Motor neuron (in vitro differentiated cells): ENCODE data around the gene PCDH12. TPM values are rescaled to one million over a fixed set of nuclear protein-coding genes. Genes with fewer than 3 reads are reported as not detected.

Source experiments
- ATAC-seq, 8 experiments: fragments of 200-7000 bp; cut with Tn5 transposase; replicated peaks in 6 of 8; 2 replicates each; pipeline ENCODE4 v1.8.0; 2021; ENCODE audit warnings: mild to moderate bottlenecking in 8 of 8, moderate library complexity in 8 of 8
- H3K27ac ChIP-seq, 2 donors: fragments of 250-450 bp; sonication (Bioruptor Pico); 2 replicates each; pipeline ENCODE4 v1.9.0; 2021; ENCODE audit warnings: antibody characterized with exemption in 2 of 2, mild to moderate bottlenecking in 2 of 2, moderate library complexity in 1 of 2
- H3K4me1 ChIP-seq, 2 donors: fragments of 250-450 bp; sonication (Bioruptor Pico); replicated peaks in 1 of 2; 2 replicates each; pipeline ENCODE4 v1.6.1; 2021; ENCODE audit warnings: antibody characterized with exemption in 2 of 2, mild to moderate bottlenecking in 2 of 2, moderate library complexity in 1 of 2
- H3K4me3 ChIP-seq, 5 donors: fragments of 250-450 bp; sonication (Bioruptor Pico); 2 replicates each; pipeline ENCODE4 v1.9.0; 2021; ENCODE audit warnings: antibody characterized with exemption in 5 of 5, mild to moderate bottlenecking in 5 of 5, moderate library complexity in 4 of 5
- WGBS, 10 experiments: fragments of 450-650 bp; shearing (Covaris generic); methylation state at CpG; one replicate each; pipeline ENCODE4 v1.0.0; 2022; 5-methylcytosine and 5-hydroxymethylcytosine counted together
- in situ Hi-C, 9 experiments: fragments of 400-800 bp; cut with MboI; loops; one replicate each; pipeline ENCODE4 v1.15.0; 2021; ENCODE audit warnings: low sequenced_read_pairs in 9 of 9, low pct_unique_long_range_greater_than_20kb in 2 of 9; ENCODE audit not compliant: unreplicated experiment in 9 of 9
- total RNA-seq, 8 experiments: library from RNA; unstranded; fragments of 300-600 nt; gene quantifications; 2 replicates each; pipeline versions ENCODE4 v1.2.3 to v1.2.4, GENCODE V29; 2022

PCDH12 gene
- total RNA-seq, 8 experiments from 2014 or later: 0.60 to 15.8 (median 0.93) TPM

DNA sequence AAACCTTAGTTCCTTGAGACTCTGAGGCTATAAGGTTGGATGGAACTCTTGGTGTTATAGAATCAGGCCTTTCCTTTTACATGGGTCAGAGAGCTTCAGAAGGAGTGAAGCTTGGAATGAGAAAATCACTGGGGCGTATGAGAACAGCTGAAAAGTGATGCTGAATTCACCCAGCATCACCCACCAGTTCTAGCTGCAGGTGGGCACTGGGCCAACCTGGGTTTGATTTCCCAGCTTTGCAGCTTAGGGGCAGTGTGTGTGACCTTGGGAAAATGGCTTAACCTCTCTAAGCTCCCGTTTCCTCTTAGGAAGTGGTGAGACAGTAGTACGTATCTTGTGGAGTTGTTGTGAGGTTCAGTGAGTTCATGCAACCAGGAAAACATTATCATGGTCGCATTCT, 10.7 kb downstream of the PCDH12 start:
- peaks cover 3 to 8% of the 10 kb centered on the region in 2 donors for H3K4me1 ChIP-seq
- in situ Hi-C loops: loop anchor here in 3 of 9 experiments (25.0 kb wide), 1 partner anchor 260 kb away; the partner anchor contains the start of gene ARAP3 (in 3 of the 3)
- WGBS, 10 experiments: 64 to 100% (median 83%) methylated on average over 1 to 3 of the region's 4 CpGs; no CpG with 5 or more reads in 3 of the 10 experiments
- H3K27ac ChIP-seq: no peak overlapping the region
- no peak overlapping the region for H3K4me3 ChIP-seq
- ATAC-seq: no peak

DNA sequence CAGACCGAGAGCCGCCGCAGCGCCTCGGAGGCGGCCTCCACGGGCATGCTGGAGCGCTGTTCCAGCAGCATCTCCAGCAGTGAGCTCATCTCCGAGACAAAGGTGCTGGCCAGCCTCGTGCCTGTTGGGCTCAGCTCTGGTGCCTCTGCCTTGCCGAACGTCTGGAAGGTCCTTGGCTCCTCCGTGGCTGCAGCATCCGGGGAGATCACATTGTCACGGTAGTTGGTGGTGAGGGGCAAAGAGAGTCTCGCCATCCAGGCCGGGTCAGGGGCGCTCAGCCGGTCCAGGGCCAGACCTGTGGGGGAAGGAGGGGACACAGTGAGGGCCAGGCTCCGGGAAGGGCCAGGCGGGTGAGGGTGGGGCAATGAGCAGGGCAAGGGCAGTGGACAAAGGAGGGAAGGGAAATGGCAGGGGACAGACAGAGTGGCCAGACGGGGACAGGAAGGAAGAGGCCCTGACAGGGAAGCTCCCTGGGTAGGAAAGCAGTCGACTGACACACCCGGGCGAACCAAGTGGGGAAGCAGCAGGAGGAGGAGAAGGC, 12.4 kb downstream of the PCDH12 start:
- peak; percentile 50 to 77 (median 70) for ATAC-seq
- in situ Hi-C loops: loop anchor here in 3 of 9 experiments (25.0 kb wide), 1 partner anchor 258 kb away; the partner anchor contains the start of gene ARAP3 (in 3 of the 3)
- no peak overlapping the region for H3K27ac ChIP-seq
- peaks cover 3 to 5% of the 10 kb centered on the region in 2 donors for H3K4me1 ChIP-seq
- 20 to 68% (median 57%) methylated on average over 1 to 10 of the region's 25 CpGs; no CpG with 5 or more reads in 4 of the 10 experiments for WGBS, 10 experiments
- no peak overlapping the region for H3K4me3 ChIP-seq

DNA sequence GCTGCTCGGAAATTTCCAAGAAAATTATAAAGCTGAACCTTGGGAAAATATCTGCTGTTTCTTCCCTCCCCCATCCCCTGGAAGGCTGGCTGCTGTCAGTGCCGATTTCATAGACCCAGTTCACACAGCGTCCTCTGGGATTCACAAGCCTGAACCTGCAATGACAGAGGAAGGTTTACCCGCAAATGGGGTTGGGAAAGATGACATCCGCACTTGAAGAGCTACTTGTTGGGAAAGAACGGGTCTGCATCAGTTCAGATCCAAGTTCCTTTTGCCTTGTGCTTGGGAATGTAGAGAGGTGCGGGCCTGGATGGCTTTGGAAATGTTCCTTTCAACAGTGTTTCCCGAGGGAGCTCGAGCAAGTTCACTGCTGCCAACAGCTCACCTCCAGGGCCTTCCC, 13.9 kb downstream of the PCDH12 start:
- no peak for ATAC-seq
- WGBS, 10 experiments: 73 to 100% (median 92%) methylated on average over 1 to 8 of the region's 9 CpGs; no CpG with 5 or more reads in 2 of the 10 experiments
- H3K4me3 ChIP-seq: no peak overlapping the region
- H3K27ac ChIP-seq: no peak overlapping the region
- peaks cover 3 to 5% of the 10 kb centered on the region in 2 donors for H3K4me1 ChIP-seq
- in situ Hi-C loops: loop anchor here in 3 of 9 experiments (25.0 kb wide), 1 partner anchor 257 kb away; the partner anchor contains the start of gene ARAP3 (in 3 of the 3)

- H3K4me1 ChIP-seq: peaks cover 3 to 5% of the 10 kb centered on the region in 2 donors
- no peak overlapping the region for H3K27ac ChIP-seq
- ATAC-seq: no peak
- H3K4me3 ChIP-seq: no peak overlapping the region
- WGBS, 10 experiments: 29 to 94% (median 80%) methylated on average over 1 to 6 of the region's 9 CpGs; no CpG with 5 or more reads in 2 of the 10 experiments
- in situ Hi-C loops: loop anchor here in 3 of 9 experiments (25.0 kb wide), 1 partner anchor 255 kb away; the partner anchor contains the start of gene ARAP3 (in 3 of the 3)
These were observed 15.7 kb downstream of the PCDH12 start for GRCh38 chr5:141942185-141942857.

GRCh38 chr5:141941779-141942178, 16.2 kb downstream of the PCDH12 start:
- WGBS, 10 experiments: 0 to 94% (median 81%) methylated on average over 1 to 6 of the region's 6 CpGs; no CpG with 5 or more reads in 4 of the 10 experiments
- ATAC-seq: no peak
- no peak overlapping the region for H3K4me3 ChIP-seq
- in situ Hi-C loops: loop anchor here in 3 of 9 experiments (25.0 kb wide), 1 partner anchor 254 kb away; the partner anchor contains the start of gene ARAP3 (in 3 of the 3)
- peaks cover 3 to 5% of the 10 kb centered on the region in 2 donors for H3K4me1 ChIP-seq
- H3K27ac ChIP-seq: no peak overlapping the region

GRCh38 chr5:141941307-141941706, 16.7 kb downstream of the PCDH12 start:
- WGBS, 10 experiments: 0 to 100% (median 80%) methylated on average over 2 to 3 of the region's 6 CpGs; no CpG with 5 or more reads in 5 of the 10 experiments

DNA sequence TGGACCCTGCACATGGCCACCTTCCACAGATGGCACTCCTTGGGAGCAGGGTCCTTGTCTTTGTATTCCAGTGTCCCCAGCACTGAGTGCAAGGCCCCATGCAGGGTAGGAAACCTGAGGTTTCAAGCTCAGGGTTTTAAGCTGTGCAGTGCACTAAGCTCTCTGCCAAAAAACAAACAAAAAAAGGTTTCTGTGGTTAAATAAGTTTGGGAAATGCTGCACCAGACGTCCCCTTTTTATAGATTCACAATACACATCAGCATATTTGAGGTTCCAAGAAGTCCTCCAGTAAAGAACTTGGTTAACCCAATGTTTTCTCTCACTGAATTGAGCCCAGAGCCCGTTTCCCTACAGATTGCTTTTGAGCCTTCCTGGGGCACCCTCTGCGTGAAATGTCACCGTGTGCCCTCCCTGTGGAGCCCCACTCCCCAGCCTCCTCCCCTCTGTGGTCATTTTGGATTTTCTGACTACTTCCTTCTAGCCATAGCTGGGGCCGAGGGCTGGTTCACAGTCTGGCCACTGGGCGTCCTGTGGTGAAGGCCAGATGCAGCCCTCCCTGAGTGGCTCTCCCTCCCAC, 17.2 kb downstream of the PCDH12 start:
- no peak overlapping the region for H3K4me3 ChIP-seq
- no peak overlapping the region for H3K27ac ChIP-seq
- peak in 7 of 8 experiments; percentile 6 to 77 (median 24) for ATAC-seq
- WGBS, 10 experiments: 0 to 68% (median 60%) methylated on average over 1 to 2 of the region's 6 CpGs; no CpG with 5 or more reads in 5 of the 10 experiments
- H3K4me1 ChIP-seq: peaks cover 2 to 3% of the 10 kb centered on the region in 2 donors
- in situ Hi-C loops: loop anchor here in 3 of 9 experiments (25.0 kb wide), 1 partner anchor 253 kb away; the partner anchor contains the start of gene ARAP3 (in 3 of the 3)

More at GRCh38 chr5:141941307-141941706, 16.7 kb downstream of the PCDH12 start:
- Histone ChIP-seq H3K27ac (no peak overlapping the region), H3K4me1 (peaks cover 3 to 5% of the 10 kb centered on the region in 2 donors), H3K4me3 (no peak overlapping the region)
- in situ Hi-C loops: loop anchor here in 3 of 9 experiments (25.0 kb wide), 1 partner anchor 254 kb away; the partner anchor contains the start of gene ARAP3 (in 3 of the 3)
- ATAC-seq: peak; percentile 14 to 60 (median 44)

DNA sequence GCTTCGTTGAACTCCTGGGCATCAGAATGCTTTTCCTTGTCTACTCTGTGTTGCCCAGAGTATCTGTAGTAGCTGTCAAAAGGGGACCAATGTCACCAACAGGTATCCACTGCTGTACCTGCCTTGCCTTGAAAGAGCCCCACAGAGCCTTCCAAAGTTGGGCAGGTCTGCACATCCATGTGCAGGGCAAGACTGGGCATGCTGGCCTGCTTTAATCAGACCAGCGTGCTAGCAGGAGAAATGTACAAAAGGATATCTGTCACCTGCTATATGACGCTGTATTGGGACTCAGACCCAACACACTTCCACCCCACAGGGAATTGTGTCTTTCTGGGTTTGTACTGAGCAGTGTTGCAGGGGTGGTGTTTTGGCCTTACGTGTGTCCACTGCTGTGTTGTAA, 22.5 kb downstream of the PCDH12 start:
- Histone ChIP-seq H3K4me3 (no peak overlapping the region), H3K27ac (no peak overlapping the region), H3K4me1 (no peaks in the 10 kb centered on the region)
- in situ Hi-C loops: loop anchor here in 3 of 9 experiments (25.0 kb wide), 1 partner anchor 248 kb away; the partner anchor contains the start of gene ARAP3 (in 3 of the 3)
- ATAC-seq: no peak
- WGBS, 10 experiments: 60 to 100% (median 86%) methylated on average over 1 to 4 of the region's 4 CpGs; no CpG with 5 or more reads in 3 of the 10 experiments

DNA sequence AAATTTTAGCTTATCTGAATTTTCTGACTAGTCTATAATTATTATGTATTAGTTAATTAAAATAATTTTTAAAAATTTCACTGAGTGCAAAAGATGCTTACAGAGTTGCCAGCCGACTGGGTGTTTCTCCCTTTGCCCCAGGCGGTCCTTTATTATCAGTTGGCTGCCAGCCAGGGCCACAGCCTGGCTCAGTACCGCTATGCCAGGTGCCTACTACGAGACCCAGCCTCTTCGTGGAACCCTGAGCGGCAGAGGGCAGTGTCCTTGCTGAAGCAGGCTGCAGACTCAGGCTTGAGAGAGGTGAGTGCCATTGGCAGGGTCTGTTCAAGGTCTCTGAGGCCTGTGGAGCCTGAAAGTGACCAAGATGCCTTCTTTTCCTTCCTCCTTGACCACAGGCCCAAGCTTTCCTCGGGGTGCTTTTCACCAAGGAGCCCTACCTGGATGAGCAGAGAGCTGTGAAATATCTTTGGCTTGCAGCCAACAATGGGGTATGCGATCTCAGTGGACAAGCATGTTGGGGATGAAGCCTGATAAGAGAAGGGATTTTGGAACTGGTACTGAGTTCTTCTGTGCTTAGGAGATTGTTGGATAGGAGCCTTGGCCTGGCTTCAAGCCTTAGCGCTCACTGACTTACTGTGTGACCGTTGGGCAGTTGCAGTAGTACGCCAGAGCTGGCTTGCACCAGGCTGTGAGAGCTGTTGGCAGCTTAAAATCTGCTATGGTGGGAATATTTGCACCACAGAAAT, 23.7 kb downstream of the PCDH12 start:
- no peak for ATAC-seq
- 65 to 100% (median 89%) methylated on average over 1 to 11 of the region's 11 CpGs; no CpG with 5 or more reads in 1 of the 10 experiments for WGBS, 10 experiments
- H3K4me3 ChIP-seq: no peak overlapping the region
- H3K27ac ChIP-seq: no peak overlapping the region
- H3K4me1 ChIP-seq: no peaks in the 10 kb centered on the region
- in situ Hi-C loops: loop anchor here in 3 of 9 experiments (25.0 kb wide), 1 partner anchor 247 kb away; the partner anchor contains the start of gene ARAP3 (in 3 of the 3)

GRCh38 chr5:141933151-141933550, 24.9 kb downstream of the PCDH12 start:
- in situ Hi-C loops: loop anchor here in 3 of 9 experiments (25.0 kb wide), 1 partner anchor 246 kb away; the partner anchor contains the start of gene ARAP3 (in 3 of the 3)
- 90 to 100% (median 98%) methylated on average over 1 to 7 of the region's 7 CpGs; no CpG with 5 or more reads in 4 of the 10 experiments for WGBS, 10 experiments

GRCh38 chr5:141931694-141932093, 26.3 kb downstream of the PCDH12 start:
- ATAC-seq: peak in 2 of 8 experiments; percentile 72 to 91
- no peak overlapping the region for H3K27ac ChIP-seq
- in situ Hi-C loops: loop anchor here in 3 of 9 experiments (25.0 kb wide), 1 partner anchor 244 kb away; the partner anchor contains the start of gene ARAP3 (in 3 of the 3)
- no peak overlapping the region for H3K4me3 ChIP-seq
- no peaks in the 10 kb centered on the region for H3K4me1 ChIP-seq
- 14 to 100% (median 87%) methylated on average over 1 to 5 of the region's 5 CpGs for WGBS, 10 experiments

More at GRCh38 chr5:141933151-141933550, 24.9 kb downstream of the PCDH12 start:
- no peak for ATAC-seq
- Histone ChIP-seq H3K4me1 (no peaks in the 10 kb centered on the region), H3K4me3 (no peak overlapping the region), H3K27ac (no peak overlapping the region)
